Activated T-cell treated with anti-CD3 and anti-CD28 coated beads for 1 hour (primary cell): ENCODE results near the gene NEDD8.
"Not testable (repeated sequence)": the region's sequence is repeated elsewhere in the genome, so short reads cannot be mapped to it uniquely, and the experiment has no call there.

ENCODE experiments used
- DNase-seq: peaks from one replicate; pipeline ENCODE4 v3.0.0-alpha.2; 2020; ENCODE audit warnings: low read depth

Gene NEDD8

DNA sequence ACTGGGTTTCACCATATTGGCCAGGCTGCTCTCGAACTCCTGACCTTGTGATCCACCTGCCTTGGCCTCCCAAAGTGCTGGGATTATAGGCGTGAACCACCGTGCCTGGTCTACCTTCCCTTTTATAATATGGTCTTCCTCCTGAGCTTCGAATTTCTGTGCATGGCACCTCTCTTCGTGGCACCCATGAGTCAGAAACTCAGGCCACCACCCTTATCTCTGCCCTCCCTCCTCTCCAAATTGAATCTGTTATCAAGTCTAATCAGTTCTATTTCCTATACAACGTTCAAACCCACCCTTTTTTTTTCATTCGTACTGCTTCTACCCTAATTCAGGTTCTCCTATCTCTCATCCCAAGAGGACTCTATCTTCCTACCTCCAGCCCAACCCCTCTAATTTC, 15.3 kb upstream of the NEDD8 start:
- no peak for DNase-seq

DNA sequence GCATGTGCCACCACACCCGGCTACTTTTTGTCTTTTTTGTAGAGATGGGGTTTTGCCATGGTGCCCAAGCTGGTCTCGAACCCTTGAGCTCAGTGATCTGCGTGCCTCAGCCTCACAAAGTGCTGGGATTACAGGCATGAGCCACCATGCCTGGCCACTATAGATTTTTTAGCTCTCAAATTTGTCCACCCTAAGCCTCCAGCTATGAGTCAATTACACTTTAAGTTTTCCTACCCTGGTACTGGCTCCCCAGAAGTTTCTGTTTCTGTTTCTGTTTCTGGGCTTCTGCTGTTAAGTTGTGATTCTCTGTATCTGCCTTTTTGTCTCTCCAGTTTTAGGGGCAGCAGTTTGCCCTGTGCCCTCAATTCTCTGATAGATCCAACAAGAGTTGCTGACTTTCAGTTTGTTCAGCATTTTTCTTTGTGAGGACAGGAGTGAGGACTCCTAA, 14.6 kb upstream of the NEDD8 start:
- no peak for DNase-seq

DNA sequence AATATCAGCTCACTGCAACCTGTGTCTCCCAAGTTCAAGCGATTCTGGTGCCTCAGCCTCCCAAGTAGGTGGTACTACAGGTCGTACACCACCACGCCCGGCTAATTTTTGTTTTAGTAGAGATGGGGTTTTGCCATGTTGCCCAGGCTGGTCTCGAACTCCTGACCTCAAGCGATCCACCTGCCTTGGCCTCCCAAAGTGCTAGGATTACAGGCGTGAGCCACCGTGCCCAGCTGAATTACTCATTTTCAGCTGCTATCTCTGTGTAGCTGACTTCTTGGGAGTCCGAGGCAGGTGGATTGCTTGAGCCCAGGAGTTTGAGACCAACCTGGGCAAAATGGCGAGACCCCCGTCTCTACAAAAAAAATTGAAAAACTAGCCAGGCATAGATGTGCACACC, 13.2 kb upstream of the NEDD8 start:
- DNase-seq = not testable (repeated sequence)

DNA sequence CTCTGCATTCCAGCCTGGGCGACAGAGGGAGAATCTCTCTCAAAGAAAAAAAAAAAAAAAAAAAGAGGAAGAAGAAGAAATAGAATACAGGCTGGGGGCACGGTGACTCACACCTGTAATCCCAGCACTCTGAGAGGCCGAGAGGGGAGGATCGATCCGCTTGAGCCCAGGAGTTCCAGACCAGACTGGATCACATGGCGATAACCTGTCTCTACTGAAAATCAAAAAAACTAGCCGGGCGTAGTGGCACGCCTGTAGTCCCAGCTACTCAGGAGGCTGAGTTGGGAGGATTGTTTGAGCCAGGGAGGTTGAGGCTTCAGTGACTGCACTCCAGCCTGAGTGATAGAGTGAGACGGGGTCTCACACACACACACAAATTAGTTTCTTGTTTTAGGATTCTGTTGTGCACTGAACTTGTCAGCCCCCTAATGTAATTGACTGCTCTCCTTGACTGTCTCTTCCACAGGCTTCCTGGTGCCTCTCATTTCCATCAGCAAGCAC, 11.2 kb upstream of the NEDD8 start:
- no peak for DNase-seq

DNA sequence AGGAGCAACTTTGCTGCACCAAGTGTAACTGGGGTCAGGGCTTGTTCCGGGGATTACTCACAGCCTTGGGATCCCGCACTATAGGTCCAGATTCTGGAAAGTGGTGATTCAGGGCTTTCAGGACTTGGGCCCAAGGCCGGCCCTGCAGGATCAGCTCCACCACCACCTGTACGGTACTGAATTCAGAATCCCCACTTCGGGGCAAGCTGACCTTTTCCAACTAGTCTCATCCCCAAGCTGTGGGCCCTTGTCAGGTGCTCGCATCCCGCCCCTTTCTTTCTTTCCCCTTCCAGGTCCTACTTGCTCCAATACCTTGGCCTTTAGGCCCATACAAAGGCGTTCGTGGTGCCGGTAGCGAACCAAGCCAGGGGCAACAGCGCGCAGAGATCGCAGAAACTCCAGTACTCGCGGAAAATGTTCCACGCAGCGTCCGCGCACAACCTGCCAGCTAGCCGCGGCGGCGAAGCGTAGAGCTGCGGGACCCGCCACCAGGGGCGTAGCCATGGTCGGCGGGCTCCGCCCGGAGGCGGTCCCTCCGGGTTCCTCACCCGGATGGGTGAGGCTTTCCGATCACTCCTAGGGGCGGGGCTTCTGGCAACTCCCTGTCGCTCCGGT, 9.8 kb upstream of the NEDD8 start:
- DNase-seq = peak; percentile 92

DNA sequence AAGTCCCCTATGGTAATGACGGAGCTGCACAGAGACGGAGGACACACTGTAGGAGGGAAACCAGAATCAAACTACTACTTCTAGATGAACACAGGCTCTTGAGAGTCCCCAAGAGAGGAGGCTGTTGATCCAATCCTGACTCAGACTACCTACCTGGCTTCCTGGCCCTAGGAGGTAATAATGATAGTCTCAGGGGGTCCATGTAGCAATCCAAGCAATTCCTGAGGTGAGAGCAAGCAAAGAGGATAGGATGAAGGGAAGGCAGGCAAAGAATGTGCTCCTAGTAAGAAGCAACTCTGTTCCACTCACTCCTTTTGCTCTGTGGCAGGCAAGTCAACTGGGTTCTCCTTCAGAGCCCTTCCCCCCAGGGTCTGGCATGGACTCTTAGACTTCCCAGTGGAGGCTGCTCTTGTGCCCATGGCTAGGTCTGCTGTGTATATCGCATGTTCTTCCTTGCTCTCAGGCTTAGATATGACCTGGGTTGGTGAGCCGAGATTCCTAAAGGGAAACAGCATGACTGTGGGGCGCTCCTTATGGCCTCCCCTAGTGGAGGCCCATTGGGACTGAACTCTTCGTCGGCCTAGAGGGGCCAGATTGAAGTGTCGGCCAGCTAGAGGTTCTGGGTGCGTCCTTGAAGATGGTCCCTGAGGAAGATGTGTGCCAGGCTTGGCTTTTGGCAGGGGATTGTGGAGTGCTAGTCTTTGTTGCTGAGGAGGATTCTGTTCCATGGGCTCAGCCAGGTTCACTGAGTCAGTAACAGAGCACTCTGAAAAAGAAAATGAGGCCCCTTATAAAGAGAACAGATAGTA, 8.1 kb upstream of the NEDD8 start:
- no peak for DNase-seq

DNA sequence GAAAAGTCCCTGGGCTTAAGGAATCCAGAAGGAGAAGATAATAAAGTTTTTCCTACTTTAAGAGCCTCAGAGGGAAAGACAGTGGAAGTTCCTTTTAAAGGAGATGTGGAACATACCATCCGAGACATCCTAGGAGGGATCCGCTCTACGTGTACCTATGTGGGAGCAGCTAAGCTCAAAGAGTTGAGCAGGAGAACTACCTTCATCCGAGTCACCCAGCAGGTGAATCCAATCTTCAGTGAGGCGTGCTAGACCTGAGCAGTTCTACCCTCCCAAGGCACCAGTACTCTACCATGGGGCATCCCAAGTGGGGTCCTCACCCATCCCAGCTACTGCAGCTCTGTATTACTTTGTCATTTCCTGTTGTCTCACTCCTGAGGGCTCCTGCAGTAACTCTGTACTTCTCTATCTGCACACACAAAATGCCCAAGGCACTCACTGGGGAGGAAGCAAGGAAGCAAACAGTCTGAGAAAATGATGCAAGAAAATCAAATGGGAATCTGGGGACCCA, 6.4 kb upstream of the NEDD8 start:
- no peak for DNase-seq

DNA sequence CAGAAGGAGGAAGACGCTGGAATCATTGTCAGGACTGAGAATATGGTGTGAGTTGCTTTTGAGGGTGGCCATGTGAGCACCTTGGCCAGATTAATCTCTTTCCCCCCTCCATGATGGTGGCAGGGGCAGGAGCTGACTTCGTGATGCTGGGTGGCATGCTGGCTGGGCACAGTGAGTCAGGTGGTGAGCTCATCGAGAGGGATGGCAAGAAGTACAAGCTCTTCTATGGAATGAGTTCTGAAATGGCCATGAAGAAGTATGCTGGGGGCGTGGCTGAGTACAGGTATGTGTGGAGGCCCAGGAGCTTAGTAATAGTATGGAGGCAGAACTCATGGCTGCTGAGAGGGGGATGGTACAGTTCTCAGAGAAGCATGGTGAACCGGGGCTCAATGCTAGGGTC, 6.0 kb upstream of the NEDD8 start:
- DNase-seq = no peak

DNA sequence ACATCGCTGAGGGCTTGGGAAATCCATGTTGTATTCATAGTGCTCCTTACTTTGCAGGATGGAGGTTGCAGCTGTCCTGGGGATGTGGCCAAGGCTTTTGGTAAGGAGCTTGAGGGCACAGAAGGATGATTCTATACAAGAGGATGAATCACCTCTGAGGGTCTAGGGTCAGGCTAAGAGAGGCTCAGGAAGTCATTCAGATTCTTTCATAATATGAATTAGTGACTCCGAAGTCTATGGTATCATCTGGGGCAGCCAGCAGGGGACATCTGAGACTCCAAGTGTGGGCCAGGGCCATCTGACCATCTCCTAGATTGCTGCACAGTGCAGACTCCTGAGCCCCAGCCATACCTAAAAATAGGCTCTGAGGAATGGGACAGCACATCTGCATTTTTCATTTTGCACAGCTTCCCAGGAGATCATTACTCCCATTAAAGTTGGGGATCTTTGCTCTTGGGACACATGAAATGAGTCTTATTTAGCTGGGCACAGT, 5.3 kb upstream of the NEDD8 start:
- DNase-seq = no peak

DNA sequence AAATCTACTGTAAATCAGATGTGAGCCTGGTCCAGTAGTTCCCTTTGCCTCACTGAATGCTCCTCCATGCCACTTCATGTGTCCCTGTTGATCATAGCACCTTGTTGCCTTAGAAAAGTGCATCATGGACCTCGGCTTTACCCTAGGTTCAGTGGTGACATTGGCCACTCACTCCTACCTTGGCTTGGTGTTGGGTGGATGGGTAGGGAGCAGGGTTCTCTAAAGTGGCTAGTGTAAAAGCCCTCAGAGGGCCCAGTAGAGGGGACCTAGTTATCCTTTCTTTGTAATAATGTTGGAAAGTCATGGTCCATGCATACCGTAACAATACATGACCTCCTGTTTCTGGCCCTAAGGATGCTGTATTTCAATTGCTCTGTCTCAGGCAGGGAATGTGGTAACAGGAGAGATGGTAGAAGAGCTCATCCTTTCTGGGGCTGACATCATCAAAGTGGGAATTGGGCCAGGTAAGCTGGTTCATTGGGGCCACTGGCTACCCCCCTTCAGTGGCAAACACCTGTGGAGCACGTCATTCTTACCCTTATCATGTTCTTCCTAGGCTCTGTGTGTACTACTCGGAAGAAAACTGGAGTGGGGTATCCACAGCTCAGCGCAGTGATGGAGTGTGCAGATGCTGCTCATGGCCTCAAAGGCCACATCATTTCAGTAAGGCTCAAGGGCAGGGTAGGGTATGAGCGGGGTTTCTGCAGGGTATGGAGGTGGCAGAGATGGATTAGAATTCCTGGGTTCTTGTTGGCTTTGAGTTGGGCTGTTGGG, 4.7 kb upstream of the NEDD8 start:
- DNase-seq = no peak

DNA sequence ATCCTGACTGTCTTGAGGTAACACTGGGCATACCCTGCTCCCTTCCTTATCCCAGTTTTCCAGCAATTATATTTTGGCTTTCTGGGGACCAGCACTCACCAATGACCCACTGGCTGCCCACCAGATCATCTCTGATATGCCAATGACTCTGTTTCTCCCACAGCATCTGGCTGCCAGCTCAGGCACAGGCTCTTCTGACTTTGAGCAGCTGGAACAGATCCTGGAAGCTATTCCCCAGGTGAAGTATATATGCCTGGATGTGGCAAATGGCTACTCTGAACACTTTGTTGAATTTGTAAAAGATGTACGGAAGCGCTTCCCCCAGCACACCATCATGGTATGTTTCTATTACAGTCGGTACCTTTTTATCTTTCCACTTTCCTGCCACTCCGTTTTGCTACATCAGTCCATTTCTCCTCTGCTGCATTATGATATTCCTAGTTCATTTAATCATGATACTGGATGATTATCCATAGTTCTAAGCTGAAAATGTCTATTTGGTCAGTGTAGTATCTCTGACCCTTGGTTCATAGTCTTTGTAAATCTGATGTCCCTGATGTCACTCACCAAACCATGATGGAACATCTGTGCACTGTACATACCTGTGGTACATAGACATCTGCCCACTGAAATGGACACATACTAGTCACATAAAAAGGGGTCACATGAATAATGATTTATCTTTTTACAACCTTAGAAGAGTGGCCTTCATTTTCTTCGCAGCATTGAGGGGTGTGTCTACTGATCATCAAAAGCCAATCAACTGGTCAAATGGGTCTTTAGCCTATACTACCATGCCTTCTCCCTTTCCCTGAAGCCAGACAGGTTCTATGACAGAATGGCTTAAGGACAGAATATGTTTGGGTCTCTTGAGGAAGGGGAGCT, 3.9 kb upstream of the NEDD8 start:
- DNase-seq = no peak

DNA sequence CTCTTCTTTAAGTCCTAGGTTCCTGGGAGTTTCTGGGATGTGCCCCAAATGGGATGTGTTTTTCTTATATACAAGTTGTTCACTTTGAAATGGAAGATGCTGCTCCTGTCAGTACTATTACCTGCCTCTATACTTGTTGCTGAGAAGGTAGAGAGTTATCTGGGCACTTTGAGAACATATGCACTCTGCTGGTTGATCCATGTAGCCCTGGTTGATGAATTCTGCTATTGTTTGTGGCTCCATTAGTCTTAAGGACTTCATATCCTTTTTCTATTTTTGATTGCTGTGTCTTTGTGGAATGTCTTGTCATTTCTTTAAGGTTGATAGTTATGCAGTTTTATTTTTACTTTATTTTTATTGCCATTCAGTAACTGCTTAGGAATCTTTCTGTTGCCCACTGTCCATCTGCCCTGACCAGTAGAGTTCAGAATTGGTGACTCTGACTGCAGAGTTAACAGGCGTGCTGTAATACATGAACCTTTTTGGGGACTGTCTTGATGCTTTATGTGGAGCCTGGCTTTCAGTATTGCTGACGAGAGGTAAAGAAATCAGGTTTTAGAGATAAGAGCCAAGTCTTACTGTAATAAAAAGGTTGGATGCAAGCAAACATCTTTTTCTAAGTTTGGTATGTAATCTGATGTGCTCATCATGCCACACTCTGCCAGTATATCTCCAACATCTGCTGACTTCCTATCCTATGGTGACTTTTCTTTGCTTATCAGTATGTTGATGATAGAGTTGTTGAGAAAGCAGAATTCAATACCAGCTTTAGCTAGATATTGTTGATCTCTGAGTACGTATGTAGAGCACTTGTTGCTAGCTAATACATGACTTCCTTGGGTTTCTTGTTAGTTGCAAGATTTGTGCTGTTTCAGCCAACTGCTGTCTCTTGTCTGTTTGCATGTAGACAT, 2.2 kb upstream of the NEDD8 start:
- no peak for DNase-seq

DNA sequence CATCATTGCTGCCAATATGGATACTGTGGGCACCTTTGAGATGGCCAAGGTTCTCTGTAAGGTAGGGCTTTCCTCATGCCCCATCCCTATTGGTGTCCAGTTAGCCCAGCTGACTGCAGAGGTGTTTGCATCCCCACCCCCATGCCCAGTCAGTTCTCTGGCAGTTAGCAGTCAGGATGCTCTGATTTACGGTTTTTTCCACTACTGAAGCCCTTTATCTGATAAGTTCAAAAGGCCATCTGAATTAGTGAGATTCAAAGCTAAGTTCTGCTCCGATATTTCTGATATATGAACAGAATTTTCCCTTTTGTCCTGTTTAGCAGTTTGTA, 1.3 kb upstream of the NEDD8 start:
- no peak for DNase-seq

DNA sequence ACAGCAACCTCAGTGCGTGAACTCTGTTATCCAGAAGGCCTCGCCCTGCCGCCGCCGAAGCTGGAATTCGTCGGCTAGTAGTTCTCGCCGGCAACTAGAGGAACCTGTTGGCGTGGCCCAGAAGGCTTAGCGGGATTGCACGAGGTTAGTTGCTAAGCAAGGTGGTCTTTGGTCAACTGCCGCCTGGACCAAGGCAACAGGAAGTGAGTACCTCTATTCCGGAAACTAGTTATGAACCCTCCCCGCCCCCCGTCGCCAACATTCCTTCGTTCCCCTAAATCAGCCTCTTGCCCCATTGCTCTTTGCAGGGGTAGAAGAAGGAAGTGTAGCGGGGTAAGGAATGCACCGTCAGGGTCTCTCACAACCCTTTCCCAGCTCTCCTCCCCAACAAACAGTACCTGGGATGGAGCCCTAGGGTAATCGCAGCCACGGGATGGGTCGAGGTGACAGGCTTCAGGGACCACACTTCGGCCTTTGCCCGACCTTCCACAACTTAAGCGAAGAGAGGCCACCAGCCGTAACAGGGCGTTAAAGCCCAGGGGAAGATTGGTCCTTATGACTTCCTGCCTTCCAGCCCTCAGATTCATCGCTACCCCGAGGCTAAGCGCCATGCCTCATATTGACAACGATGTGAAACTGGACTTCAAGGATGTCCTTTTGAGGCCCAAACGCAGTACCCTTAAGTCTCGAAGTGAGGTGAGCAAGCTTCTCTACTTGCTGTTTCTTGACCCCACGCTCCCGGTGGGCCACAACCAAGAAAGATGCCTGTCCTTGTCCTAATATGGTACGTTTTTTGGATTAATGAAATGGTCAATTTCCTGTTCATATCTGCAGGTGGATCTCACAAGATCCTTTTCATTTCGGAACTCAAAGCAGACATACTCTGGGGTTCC, 724 bp upstream of the NEDD8 start, which contains the start of gene GMPR2:
Gene GMPR2, plus strand, starts transcription at position 285 of the 893 bp plus-strand sequence. Its CDS starts 325 bp downstream, at position 610.
- no peak for DNase-seq

DNA sequence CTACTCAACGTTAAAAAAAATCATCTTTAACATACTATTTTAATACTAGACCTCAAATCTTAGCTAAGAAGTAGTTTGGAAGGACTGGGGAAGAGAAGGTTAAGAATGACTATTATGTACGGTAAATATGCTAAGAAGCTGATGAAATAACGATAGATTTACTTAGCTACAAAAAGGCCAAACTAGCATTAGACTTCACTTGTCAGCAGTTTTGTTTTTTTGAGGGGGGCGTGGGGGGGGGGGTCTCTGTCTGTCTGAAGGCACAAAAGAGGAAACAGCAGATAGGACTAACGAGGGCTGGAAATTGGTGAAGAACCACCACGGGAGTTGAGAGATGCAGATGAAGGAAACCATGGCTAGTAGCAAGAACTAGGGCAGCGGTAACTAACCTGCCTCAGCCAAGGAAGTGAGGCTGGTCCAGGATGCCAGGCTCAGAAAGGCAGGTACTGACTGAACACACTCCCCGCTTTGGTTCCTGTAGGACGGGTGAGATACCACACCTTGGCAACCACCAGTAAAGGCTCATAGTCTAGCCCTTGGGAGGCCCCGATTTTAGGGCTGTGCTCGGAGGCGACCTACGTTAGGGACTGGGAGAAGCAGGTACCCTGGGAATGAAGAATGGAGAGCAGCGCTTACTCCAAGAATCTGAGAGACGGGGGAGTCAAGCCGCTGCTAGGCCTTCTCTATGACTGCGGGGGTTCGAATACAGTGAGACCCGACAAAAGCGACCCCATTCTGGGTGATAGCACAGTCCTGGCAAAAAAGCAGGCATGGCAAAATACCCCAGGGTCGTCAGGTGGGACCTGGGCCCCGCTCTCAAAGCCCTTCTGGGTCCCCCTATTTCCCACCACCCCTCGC, 675 bp downstream of the NEDD8 start:
- DNase-seq = no peak

DNA sequence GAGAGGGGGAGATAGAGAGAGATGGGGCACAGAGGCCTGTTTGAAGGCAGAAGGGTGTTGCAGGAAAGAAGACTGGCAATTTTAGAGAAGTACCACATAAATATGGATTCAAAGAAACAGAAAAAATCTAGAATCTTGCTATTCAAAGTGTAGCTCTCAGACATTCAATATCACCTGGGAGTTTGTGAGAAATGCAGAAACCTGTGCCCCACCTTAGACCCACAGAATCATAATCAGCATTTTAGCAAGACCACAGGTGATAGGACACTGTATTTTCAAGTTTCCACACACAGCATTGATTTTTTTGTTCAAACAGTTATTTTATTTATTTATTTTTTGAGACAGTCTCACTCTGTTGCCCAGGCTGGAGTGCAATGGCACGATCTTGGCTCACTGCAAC, 3.3 kb downstream of the NEDD8 start:
- no peak for DNase-seq

DNA sequence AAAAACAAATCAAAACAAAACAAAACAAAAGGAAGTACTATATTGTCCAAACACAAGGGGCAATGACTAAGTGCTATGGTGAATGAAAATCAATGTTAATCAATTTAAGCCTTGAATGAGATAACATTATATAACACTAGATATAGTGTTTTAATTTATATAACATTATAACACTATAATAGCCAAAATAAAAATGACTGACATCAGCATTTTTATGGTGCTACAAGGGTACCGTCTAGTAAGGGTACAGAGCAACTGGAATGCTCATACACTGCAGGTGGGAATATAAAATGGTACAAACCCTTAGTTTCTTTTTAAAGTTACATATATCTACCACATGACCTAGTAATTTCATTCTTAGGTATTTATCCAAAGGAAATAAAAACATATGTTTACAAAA, 5.7 kb downstream of the NEDD8 start:
- no peak for DNase-seq

DNA sequence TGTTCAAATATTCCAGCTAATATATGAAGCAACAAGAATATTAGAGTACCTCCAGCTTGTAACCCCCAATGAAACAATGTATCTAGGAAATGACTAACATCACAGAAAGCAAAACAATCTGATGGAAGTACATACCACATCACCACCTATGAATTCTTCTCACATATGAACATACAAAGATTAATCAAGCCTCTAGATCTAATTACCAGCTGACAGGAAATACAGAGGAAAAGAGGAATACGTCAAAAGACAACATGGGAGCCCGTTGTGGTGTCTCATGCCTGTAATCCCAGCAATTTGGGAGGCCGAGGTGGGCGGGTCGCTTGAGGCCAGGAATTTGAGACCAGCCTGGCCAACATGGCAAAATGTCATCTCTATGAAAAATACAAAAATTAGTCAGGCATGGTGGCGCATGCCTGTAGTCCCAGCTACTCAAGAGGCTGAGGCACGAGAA, 7.5 kb downstream of the NEDD8 start:
- DNase-seq = no peak
